Tibial artery (tissue), 4 donors: ENCODE measurements around the gene TPSAB1.
"Not testable (repeated sequence)": the region's sequence is repeated elsewhere in the genome, so short reads cannot be mapped to it uniquely, and the experiment has no call there.

Source experiments
- DNase-seq, 2 donors: peaks; one replicate each; pipeline ENCODE4 v3.0.0-alpha.2; 2019
- H3K27ac ChIP-seq, 2 donors: fragments of 200-600 bp; sonication (generic) in 1 of 2; 1 replicate in 1 of 2; 2 replicates in 1 of 2; pipeline ENCODE4 v1.5.1; 2018 to 2019; ENCODE audit warnings: mild to moderate bottlenecking in 1 of 2
- H3K27me3 ChIP-seq, 2 donors: fragments of 200-600 bp; sonication (generic) in 1 of 2; one replicate each; pipeline versions ENCODE4 v1.5.1 to v1.6.0; 2016 to 2019
- H3K36me3 ChIP-seq, 3 donors: fragments of 200-600 bp; sonication (generic) in 2 of 3; one replicate each; pipeline ENCODE4 v1.5.1; 2016 to 2019; ENCODE audit warnings: mild to moderate bottlenecking in 2 of 3
- H3K4me1 ChIP-seq, 4 donors: fragments of 200-600 bp; sonication (generic) in 2 of 4; 1 replicate in 3 of 4; 2 replicates in 1 of 4; pipeline ENCODE4 v1.5.1; 2016 to 2019
- H3K4me3 ChIP-seq, 2 donors: fragments of 200-600 bp; sonication (generic) in 1 of 2; 1 replicate in 1 of 2; 2 replicates in 1 of 2; pipeline ENCODE4 v1.5.1; 2018 to 2019; ENCODE audit warnings: mild to moderate bottlenecking in 2 of 2
- H3K9me3 ChIP-seq, 3 donors: fragments of 200-600 bp; sonication (generic) in 1 of 3; one replicate each; pipeline ENCODE4 v1.5.1; 2016 to 2019
- intact Hi-C: fragments of 100-400 bp; cut with DNase I; formaldehyde crosslinking; loops from one replicate; pipeline ENCODE4 v1.15.0; 2023; ENCODE audit warnings: low total_unique reads
- TF ChIP-seq, protein P1 (sequence below), 2 experiments: fragments of 200-600 bp in 1 of 2; fragments of 450-650 bp in 1 of 2; IDR thresholded peaks; one replicate each; pipeline ENCODE4 v1.5.1; 2017 to 2019; ENCODE audit warnings: antibody characterized with exemption in 2 of 2, mild to moderate bottlenecking in 1 of 2, moderate library complexity in 1 of 2

Gene TPSAB1

DNA sequence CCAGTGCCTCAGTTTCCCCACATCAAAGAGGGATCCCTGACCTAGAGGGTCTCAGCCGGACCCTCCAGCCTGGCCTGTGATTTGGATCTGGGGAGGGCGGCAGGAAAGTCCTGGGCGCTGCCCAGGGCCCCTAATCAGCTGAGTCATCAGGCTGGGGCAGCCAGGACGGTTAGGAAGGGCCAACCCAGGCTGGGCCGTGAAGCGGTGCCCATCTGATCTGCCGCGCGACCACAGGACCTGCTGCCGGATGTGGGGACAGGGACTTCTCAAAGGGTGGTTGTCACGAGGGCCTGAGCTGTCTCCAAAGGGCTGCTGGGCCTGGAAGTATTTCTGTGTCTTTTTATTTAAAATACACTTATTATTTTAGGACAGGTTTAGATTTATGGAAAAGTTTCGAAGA, 4.4 kb downstream of the TPSAB1 start:
- Histone ChIP-seq H3K36me3 (no peaks in the 10 kb centered on the region), H3K27me3 (peaks cover 0 to 35% of the 10 kb centered on the region in 2 donors), H3K9me3 (no peaks in the 10 kb centered on the region), H3K4me3 (no peak overlapping the region), H3K27ac (no peak overlapping the region), H3K4me1 (no peaks in the 10 kb centered on the region)
- intact Hi-C loops = no loop called here
- DNase-seq = no peak
- TF ChIP-seq, protein P1, sequence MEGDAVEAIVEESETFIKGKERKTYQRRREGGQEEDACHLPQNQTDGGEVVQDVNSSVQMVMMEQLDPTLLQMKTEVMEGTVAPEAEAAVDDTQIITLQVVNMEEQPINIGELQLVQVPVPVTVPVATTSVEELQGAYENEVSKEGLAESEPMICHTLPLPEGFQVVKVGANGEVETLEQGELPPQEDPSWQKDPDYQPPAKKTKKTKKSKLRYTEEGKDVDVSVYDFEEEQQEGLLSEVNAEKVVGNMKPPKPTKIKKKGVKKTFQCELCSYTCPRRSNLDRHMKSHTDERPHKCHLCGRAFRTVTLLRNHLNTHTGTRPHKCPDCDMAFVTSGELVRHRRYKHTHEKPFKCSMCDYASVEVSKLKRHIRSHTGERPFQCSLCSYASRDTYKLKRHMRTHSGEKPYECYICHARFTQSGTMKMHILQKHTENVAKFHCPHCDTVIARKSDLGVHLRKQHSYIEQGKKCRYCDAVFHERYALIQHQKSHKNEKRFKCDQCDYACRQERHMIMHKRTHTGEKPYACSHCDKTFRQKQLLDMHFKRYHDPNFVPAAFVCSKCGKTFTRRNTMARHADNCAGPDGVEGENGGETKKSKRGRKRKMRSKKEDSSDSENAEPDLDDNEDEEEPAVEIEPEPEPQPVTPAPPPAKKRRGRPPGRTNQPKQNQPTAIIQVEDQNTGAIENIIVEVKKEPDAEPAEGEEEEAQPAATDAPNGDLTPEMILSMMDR (IDR thresholded peaks at IDR 0.05) = no peak

DNA sequence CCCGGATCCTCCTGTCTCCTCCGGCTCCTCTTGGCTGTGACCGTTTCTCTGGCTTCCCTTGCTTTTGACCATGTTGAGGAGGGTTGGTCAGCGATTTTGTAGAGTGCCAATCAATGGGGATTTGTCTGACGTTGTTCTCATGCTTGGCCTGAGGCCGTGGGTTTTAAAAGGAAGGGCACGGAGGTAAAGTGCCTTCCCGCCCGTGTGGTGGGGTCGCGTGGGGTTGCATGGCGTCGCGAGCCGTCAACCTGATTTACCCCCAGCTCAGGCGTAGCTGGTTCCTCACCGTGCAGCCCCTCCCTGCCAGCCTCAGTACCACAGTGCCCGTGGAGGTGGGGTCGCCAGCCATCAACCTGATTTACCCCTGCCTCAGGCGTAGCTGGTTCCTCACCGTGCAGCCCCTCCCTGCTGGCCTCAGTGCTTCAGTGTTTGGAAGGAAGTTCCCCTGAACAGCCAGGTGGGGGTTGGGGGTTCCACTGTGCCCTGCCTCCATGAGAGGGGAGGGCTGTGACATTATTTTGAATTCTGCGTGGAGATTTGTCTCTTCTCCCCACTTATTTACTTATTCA, 5.0 kb downstream of the TPSAB1 start:
- Histone ChIP-seq H3K27me3 (peaks cover 0 to 30% of the 10 kb centered on the region in 2 donors), H3K36me3 (no peaks in the 10 kb centered on the region), H3K27ac (no peak overlapping the region), H3K4me3 (no peak overlapping the region), H3K9me3 (no peaks in the 10 kb centered on the region), H3K4me1 (no peaks in the 10 kb centered on the region)
- no peak for DNase-seq
- TF ChIP-seq, protein P1 (IDR thresholded peaks at IDR 0.05) = no peak
- intact Hi-C loops = no loop called here

DNA sequence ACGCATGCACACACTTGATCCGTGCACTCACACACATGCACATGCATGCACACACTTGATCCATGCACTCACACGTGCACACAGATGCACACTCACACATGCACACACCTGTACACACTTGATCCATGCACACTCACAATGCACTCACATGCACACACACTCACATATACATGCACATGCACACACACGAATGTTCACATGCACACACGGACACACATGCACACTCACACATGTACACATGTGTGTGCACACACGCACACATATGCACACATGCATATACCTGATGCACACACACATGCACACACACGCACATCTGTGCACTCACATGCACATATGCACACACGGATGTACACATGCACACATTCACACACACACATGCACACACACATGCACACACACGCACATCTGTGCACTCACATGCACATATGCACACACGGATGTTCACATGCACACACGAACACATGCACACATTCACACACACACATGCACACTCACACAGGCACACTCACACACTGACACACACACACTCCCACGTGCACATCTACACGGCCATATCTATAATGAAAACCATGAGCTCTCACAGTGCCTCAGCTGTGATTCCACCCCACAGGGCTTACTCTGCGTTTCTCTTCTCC, 7.5 kb downstream of the TPSAB1 start:
- H3K4me1 ChIP-seq, intact Hi-C loops, H3K4me3 ChIP-seq, H3K9me3 ChIP-seq, DNase-seq, H3K36me3 ChIP-seq, H3K27ac ChIP-seq: not testable (repeated sequence)
- peaks cover 0 to 30% of the 10 kb centered on the region in 2 donors for H3K27me3 ChIP-seq

DNA sequence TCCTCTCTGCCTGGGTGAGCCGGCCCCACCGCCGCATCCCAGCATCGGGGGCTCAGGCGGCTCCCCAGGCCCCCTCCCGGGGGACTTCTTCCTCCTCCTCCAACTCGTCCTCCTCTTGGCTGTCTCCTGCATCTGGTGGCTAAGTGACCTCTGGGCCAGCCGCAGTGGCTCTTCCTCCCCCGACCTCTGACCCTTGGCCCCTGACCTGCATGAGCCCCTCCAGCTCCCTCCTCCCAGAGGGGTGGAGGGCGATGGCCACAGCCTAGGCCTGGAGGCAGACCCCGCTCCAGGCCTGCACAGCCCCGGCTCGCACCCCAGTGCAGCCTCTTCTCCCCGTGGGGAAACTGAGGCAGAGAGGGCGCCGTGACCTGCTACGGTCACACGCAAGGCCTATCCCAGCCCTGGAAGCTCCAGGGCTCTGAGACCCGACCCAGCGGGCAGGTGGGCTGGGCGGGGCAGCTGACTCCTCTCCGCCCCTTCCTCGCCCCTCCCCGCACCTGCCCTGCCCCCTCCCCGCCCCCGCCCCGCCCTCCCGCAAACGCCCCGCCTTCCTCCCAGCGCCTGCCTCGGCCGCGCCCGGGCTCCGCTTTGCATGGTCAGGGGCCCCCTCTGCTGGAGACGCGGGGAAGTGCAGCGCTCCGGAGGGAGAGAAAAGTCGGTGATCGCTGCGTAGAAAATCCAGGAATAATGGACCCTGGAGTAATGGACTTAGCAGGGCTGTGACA, 8.7 kb downstream of the TPSAB1 start:
- intact Hi-C loops, H3K4me1 ChIP-seq, DNase-seq, H3K36me3 ChIP-seq, H3K27ac ChIP-seq, H3K9me3 ChIP-seq, H3K4me3 ChIP-seq: not testable (repeated sequence)
- peaks cover 0 to 25% of the 10 kb centered on the region in 2 donors for H3K27me3 ChIP-seq

DNA sequence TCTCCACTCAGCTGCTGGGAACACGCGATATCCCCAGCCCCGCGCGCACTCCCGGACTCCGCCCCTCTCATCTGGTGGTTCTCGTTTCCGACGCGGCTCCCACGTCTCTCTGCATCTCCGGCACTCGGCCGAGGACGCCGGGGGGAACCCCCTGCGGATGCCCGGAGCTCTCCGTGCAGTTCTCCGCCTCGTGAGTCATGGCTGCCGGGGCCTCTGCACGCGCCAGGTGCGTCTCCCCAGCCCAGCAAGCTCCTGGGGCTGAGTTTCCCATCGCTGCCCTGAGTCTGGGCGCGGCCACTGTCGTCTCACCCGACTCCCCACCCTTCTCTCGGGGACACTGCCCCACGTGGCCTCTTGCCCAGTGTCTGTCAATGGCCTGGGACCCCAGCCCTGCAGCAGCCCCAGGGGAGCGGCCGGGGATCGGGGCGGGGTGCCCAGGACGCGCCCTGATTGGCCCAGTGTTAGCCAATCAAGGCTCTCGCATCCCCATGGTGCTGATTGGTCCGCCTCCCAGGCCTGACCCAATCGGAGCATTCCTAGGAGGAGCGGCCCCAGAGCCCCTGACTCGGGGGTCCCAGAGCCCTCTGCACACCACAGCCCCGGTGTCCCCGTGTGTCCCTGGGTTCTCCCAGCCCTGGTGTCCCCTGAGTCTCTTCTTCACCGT, 13.3 kb downstream of the TPSAB1 start:
- DNase-seq, H3K9me3 ChIP-seq, H3K4me3 ChIP-seq, intact Hi-C loops, H3K4me1 ChIP-seq, H3K27ac ChIP-seq, H3K36me3 ChIP-seq: not testable (repeated sequence)
- peaks cover 0 to 35% of the 10 kb centered on the region in 2 donors for H3K27me3 ChIP-seq

DNA sequence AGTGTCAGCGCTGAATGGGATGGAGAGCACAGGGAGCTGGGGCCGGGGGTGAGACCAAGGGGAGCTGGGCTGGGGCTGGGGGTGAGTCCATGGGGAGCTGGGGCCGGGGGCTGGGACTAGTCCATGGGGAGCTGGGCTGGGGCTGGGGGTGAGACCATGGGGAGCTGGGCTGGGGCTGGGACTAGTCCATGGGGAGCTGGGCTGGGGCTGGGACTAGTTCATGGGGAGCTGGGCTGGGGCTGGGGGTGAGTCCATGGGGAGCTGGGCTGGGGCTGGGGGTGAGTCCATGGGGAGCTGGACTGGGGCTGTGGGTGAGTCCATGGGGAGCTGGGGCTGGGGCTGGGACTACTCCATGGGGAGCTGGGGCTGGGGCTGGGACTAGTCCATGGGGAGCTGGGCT, 14.3 kb downstream of the TPSAB1 start:
- intact Hi-C loops, H3K9me3 ChIP-seq, H3K4me1 ChIP-seq, H3K36me3 ChIP-seq, H3K27ac ChIP-seq, DNase-seq, H3K4me3 ChIP-seq: not testable (repeated sequence)
- H3K27me3 ChIP-seq = peaks cover 0 to 45% of the 10 kb centered on the region in 2 donors

DNA sequence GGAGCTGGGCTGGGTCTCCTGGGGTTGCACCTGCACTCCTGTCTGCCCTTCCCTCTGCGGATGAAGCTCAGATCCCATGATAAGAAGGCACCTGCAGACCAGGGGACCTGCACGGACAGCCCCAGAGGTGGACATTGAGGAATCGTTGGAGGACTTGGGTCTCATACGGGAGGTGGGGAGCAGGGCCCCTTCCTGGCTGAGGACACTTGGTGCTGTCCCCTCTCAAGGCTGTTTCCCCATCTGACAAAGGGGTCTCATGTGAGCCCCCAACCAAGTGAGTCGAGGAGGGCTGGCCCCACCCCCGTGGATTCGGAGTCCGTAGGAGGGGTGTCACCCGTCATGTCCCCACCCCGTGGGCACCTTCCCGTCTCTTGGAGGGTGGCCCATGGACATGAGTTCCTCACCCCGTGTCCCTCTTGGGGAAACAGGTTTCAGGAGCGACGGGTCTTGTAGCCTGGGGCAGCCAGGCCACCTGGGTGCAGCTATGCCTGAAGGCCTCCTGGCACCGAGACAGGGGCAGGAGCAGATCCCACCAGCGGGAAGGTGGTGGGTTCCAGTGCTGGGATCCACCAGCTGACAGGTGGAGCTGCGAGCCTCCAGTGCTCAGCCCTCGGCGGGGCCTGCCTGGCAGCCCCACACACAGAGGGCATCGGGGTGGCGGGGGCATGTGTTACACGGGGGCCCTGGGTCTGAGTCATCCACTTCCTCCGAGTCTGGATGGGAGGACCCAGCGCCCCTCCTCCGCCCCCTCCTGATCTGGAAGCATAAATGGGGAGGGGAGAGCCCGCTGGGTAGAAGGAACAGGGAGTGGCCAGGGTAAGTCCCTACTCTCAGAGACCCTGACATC, 15.0 kb downstream of the TPSAB1 start, which contains the start of gene TPSD1:
TSS of gene TPSD1 (plus strand) at position 794 of the 847 bp plus-strand sequence. CDS start 212 bp downstream, outside the sequence.
- DNase-seq = not testable (repeated sequence)

DNA sequence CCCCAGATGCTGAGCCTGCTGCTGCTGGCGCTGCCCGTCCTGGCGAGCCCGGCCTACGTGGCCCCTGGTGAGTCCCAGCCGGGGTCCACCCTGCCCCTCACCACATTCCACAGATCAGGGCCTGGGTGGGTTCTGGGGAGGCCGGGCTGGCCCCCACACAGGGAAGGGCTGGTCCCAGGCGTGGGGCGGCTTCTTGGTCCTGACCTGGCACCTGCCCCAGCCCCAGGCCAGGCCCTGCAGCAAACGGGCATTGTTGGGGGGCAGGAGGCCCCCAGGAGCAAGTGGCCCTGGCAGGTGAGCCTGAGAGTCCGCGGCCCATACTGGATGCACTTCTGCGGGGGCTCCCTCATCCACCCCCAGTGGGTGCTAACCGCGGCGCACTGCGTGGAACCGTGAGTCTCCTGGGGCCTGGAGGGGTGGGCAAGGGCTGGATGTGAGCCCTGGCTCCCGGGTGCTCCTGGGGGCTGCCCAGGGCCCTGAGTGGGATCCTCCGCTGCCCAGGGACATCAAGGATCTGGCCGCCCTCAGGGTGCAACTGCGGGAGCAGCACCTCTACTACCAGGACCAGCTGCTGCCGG, 15.9 kb downstream of the TPSAB1 start:
- H3K9me3 ChIP-seq, H3K27ac ChIP-seq, DNase-seq, H3K36me3 ChIP-seq, intact Hi-C loops, H3K4me3 ChIP-seq: not testable (repeated sequence)
- Histone ChIP-seq H3K4me1 (peaks cover 0 to 13% (median 0%) of the 10 kb centered on the region in 4 donors), H3K27me3 (peaks cover 0 to 61% of the 10 kb centered on the region in 2 donors)

More for the DNA sequence above, 15.0 kb downstream of the TPSAB1 start, which contains the start of gene TPSD1:
- H3K4me1 ChIP-seq, H3K4me3 ChIP-seq, H3K27ac ChIP-seq, H3K36me3 ChIP-seq, intact Hi-C loops, H3K9me3 ChIP-seq: not testable (repeated sequence)
- H3K27me3 ChIP-seq = peaks cover 0 to 52% of the 10 kb centered on the region in 2 donors
